Measurements from ENCODE around the gene PRRT1B. TPM values are rescaled to one million over a fixed set of nuclear protein-coding genes. Genes with fewer than 3 reads are reported as not detected.

Gene PRRT1B
- total and polyA plus RNA-seq, 7 experiments from 2014 or later: not detected

- peaks cover 0 to 3% of the 10 kb centered on the region in 2 donors for H3K27me3 ChIP-seq (ENCODE audit: control insufficient read depth in 2 of 2, insufficient read depth in 2 of 2, low read length in 2 of 2)
- ATAC-seq (no peak), DNase-seq (no peak)
- H3K4me3 ChIP-seq (ENCODE audit: low read length): no peak overlapping the region
- H3K4me1 Mint-ChIP-seq: peaks cover 0 to 5% (median under 1%) of the 10 kb centered on the region in 7 donors
- POLR2A ChIA-PET: no interaction called here
- no peak overlapping the region for H3K27ac Mint-ChIP-seq
- peaks cover 34 to 61% (median 45%) of the 10 kb centered on the region in 5 donors for H3K27me3 Mint-ChIP-seq
- CTCF ChIA-PET: no interaction called here
- H3K36me3 ChIP-seq (ENCODE audit: control insufficient read depth in 2 of 3, insufficient read depth in 3 of 3, low read length in 3 of 3): no peaks in the 10 kb centered on the region
- no peaks in the 10 kb centered on the region for H3K4me1 ChIP-seq (ENCODE audit: control insufficient read depth in 2 of 2, insufficient read depth in 2 of 2, low read length in 2 of 2)
- intact Hi-C loops (cut with micrococcal nuclease): no loop called here
- H3K36me3 Mint-ChIP-seq: peaks cover 0 to 7% (median 0%) of the 10 kb centered on the region in 5 donors
- peaks cover 0 to 6% (median 0%) of the 10 kb centered on the region in 11 donors for H3K9me3 Mint-ChIP-seq
- peak overlapping the region in 1 of 10 donors; percentile 49 for H3K4me3 Mint-ChIP-seq
- H3K9me3 ChIP-seq (ENCODE audit: control insufficient read depth in 2 of 3, low read length in 3 of 3): no peaks in the 10 kb centered on the region
- no peak overlapping the region for H3K27ac ChIP-seq (ENCODE audit: low read depth, low read length)
Observed at GRCh38 chr9:131554087-131554842, 8.9 kb downstream of the PRRT1B start.

GRCh38 chr9:131554843-131555351 is 9.6 kb downstream of the PRRT1B start:
- POLR2A ChIA-PET: no interaction called here
- H3K36me3 Mint-ChIP-seq: peaks cover 0 to 10% (median 0%) of the 10 kb centered on the region in 5 donors
- Histone ChIP-seq H3K36me3 (ENCODE audit: control insufficient read depth in 2 of 3, insufficient read depth in 3 of 3, low read length in 3 of 3) (no peaks in the 10 kb centered on the region), H3K4me1 (ENCODE audit: control insufficient read depth in 2 of 2, insufficient read depth in 2 of 2, low read length in 2 of 2) (no peaks in the 10 kb centered on the region), H3K4me3 (ENCODE audit: low read length) (no peak overlapping the region), H3K9me3 (ENCODE audit: control insufficient read depth in 2 of 3, low read length in 3 of 3) (no peaks in the 10 kb centered on the region), H3K27ac (ENCODE audit: low read depth, low read length) (no peak overlapping the region), H3K27me3 (ENCODE audit: control insufficient read depth in 2 of 2, insufficient read depth in 2 of 2, low read length in 2 of 2) (peaks cover 0 to 3% of the 10 kb centered on the region in 2 donors)
- no peak overlapping the region for H3K27ac Mint-ChIP-seq
- H3K4me3 Mint-ChIP-seq: peak overlapping the region in 7 of 10 donors; percentile 19 to 57 (median 39)
- CTCF ChIA-PET: no interaction called here
- intact Hi-C loops (cut with micrococcal nuclease): no loop called here
- DNase-seq (no peak), ATAC-seq (peak; percentile 37)
- peaks cover 0 to 6% (median 3%) of the 10 kb centered on the region in 7 donors for H3K4me1 Mint-ChIP-seq
- peaks cover 28 to 55% (median 39%) of the 10 kb centered on the region in 5 donors for H3K27me3 Mint-ChIP-seq
- H3K9me3 Mint-ChIP-seq: peaks cover 0 to 4% (median 0%) of the 10 kb centered on the region in 11 donors

- no peak overlapping the region for H3K27ac Mint-ChIP-seq
- ChIA-PET POLR2A (no interaction called here), CTCF (no interaction called here)
- Histone ChIP-seq H3K4me1 (ENCODE audit: control insufficient read depth in 2 of 2, insufficient read depth in 2 of 2, low read length in 2 of 2) (no peaks in the 10 kb centered on the region), H3K27me3 (ENCODE audit: control insufficient read depth in 2 of 2, insufficient read depth in 2 of 2, low read length in 2 of 2) (peaks cover 0 to 3% of the 10 kb centered on the region in 2 donors), H3K27ac (ENCODE audit: low read depth, low read length) (no peak overlapping the region), H3K4me3 (ENCODE audit: low read length) (no peak overlapping the region), H3K9me3 (ENCODE audit: control insufficient read depth in 2 of 3, low read length in 3 of 3) (no peaks in the 10 kb centered on the region), H3K36me3 (ENCODE audit: control insufficient read depth in 2 of 3, insufficient read depth in 3 of 3, low read length in 3 of 3) (no peaks in the 10 kb centered on the region)
- peaks cover 0 to 6% (median 3%) of the 10 kb centered on the region in 7 donors for H3K4me1 Mint-ChIP-seq
- intact Hi-C loops (cut with micrococcal nuclease): no loop called here
- H3K27me3 Mint-ChIP-seq: peaks cover 19 to 46% (median 33%) of the 10 kb centered on the region in 5 donors
- ATAC-seq: no peak
- peaks cover 0 to 12% (median 0%) of the 10 kb centered on the region in 5 donors for H3K36me3 Mint-ChIP-seq
- H3K9me3 Mint-ChIP-seq: peaks cover 0 to 3% (median 0%) of the 10 kb centered on the region in 11 donors
- peak overlapping the region in 2 of 10 donors; percentile 18 to 29 for H3K4me3 Mint-ChIP-seq
- DNase-seq: no peak
Observed at GRCh38 chr9:131555841-131556673, 10.7 kb downstream of the PRRT1B start.

- Histone ChIP-seq H3K4me3 (ENCODE audit: low read length) (no peak overlapping the region), H3K27ac (ENCODE audit: low read depth, low read length) (no peak overlapping the region), H3K27me3 (ENCODE audit: control insufficient read depth in 2 of 2, insufficient read depth in 2 of 2, low read length in 2 of 2) (no peaks in the 10 kb centered on the region), H3K4me1 (ENCODE audit: control insufficient read depth in 2 of 2, insufficient read depth in 2 of 2, low read length in 2 of 2) (no peaks in the 10 kb centered on the region), H3K9me3 (ENCODE audit: control insufficient read depth in 2 of 3, low read length in 3 of 3) (no peaks in the 10 kb centered on the region), H3K36me3 (ENCODE audit: control insufficient read depth in 2 of 3, insufficient read depth in 3 of 3, low read length in 3 of 3) (no peaks in the 10 kb centered on the region)
- H3K27ac Mint-ChIP-seq: no peak overlapping the region
- ATAC-seq (no peak), DNase-seq (no peak)
- peaks cover 0 to 8% (median 1%) of the 10 kb centered on the region in 11 donors for H3K9me3 Mint-ChIP-seq
- H3K4me3 Mint-ChIP-seq: no peak overlapping the region
- intact Hi-C loops (cut with micrococcal nuclease): no loop called here
- ChIA-PET CTCF (interaction anchor here (1.0 kb wide), 1 partner anchor 170 kb away, joined by 3 read pairs; no protein-coding TSS in a partner anchor), POLR2A (no interaction called here)
- H3K36me3 Mint-ChIP-seq: peaks cover 0 to 20% (median 0%) of the 10 kb centered on the region in 5 donors
- H3K4me1 Mint-ChIP-seq: peaks cover 0 to 6% (median 3%) of the 10 kb centered on the region in 7 donors
- peaks cover 13 to 34% (median 26%) of the 10 kb centered on the region in 5 donors for H3K27me3 Mint-ChIP-seq
Observed at GRCh38 chr9:131557855-131558548, 12.7 kb downstream of the PRRT1B start.

- intact Hi-C loops (cut with micrococcal nuclease): loop anchor here in 1 of 2 donors (1.0 kb wide), 1 partner anchor 209 kb away; no protein-coding TSS in a partner anchor
- Mint-ChIP-seq H3K36me3 (peaks cover 0 to 23% (median 0%) of the 10 kb centered on the region in 5 donors), H3K9me3 (peaks cover 0 to 8% (median 0%) of the 10 kb centered on the region in 11 donors), H3K4me1 (peaks cover 0 to 6% (median 3%) of the 10 kb centered on the region in 7 donors), H3K27ac (no peak overlapping the region), H3K27me3 (peaks cover 10 to 22% (median 17%) of the 10 kb centered on the region in 5 donors), H3K4me3 (no peak overlapping the region)
- POLR2A ChIA-PET: interaction anchor here (0.7 to 0.8 kb wide), 3 partner anchors 29 to 206 kb away, joined by 3 to 4 read pairs (median 3); no protein-coding TSS in a partner anchor
- DNase-seq: peak in 1 of 9 donors; percentile 20
- no peak for ATAC-seq
- CTCF ChIA-PET: interaction anchor here (0.6 to 1.8 kb wide), 8 partner anchors 13 to 210 kb away, joined by 3 to 10 read pairs (median 4); partner anchors contain the start of gene PRRT1B
- Histone ChIP-seq H3K36me3 (ENCODE audit: control insufficient read depth in 2 of 3, insufficient read depth in 3 of 3, low read length in 3 of 3) (no peaks in the 10 kb centered on the region), H3K27ac (ENCODE audit: low read depth, low read length) (no peak overlapping the region), H3K27me3 (ENCODE audit: control insufficient read depth in 2 of 2, insufficient read depth in 2 of 2, low read length in 2 of 2) (no peaks in the 10 kb centered on the region), H3K4me1 (ENCODE audit: control insufficient read depth in 2 of 2, insufficient read depth in 2 of 2, low read length in 2 of 2) (no peaks in the 10 kb centered on the region), H3K9me3 (ENCODE audit: control insufficient read depth in 2 of 3, low read length in 3 of 3) (no peaks in the 10 kb centered on the region), H3K4me3 (ENCODE audit: low read length) (no peak overlapping the region)
Observed at GRCh38 chr9:131559421-131560000, 14.2 kb downstream of the PRRT1B start.
